Measurements from ENCODE around the gene ZNF583. TPM values are rescaled to one million over a fixed set of nuclear protein-coding genes. Genes with fewer than 3 reads are reported as not detected.

ZNF583 gene
- total RNA-seq, 2 donors from 2014 or later = 1.3 to 2.1 TPM

DNA sequence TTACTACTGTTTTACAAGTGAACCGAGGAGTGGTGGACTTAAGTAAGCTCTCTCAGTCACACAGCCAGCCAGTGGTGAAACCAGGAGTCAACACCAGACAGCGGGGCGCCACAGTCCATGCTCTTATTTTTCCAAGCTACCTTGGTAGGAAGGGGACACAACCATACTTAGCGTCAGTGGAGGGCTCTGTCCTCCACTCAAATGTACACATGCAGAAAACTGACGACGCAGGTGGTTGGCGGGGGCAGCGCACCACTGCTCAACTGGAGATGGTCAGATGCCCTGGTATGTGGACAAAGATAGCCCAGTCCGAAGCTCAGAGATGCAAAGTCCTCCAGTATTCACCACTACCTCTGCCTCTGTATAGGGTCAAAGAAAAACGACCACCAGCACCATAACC lies 72.0 kb downstream of the ZNF583 start:
- Histone ChIP-seq H3K9me3 (no peaks in the 10 kb centered on the region), H3K36me3 (no peaks in the 10 kb centered on the region), H3K4me3 (no peak overlapping the region)

More for the DNA sequence above, 72.0 kb downstream of the ZNF583 start:
- H3K4me1 ChIP-seq = no peaks in the 10 kb centered on the region
- no peak for TF ChIP-seq CTCF (IDR thresholded peaks at IDR 0.05)
- no peak for DNase-seq
- H3K27me3 ChIP-seq = no peaks in the 10 kb centered on the region
- H3K27ac ChIP-seq = no peak overlapping the region
- intact Hi-C loops (cut with DNase I) = no loop called here
- H3K9ac ChIP-seq (ENCODE audit: low read depth in 2 of 2, low read length in 2 of 2) = no peak overlapping the region

Other genes starting within 250 kb of the ZNF583 start
- not detected for gene GALP, start 228.3 kb upstream of the ZNF583 start, total RNA-seq
- gene ZSCAN5B, start 206.5 kb upstream of the ZNF583 start, total RNA-seq = not detected
- not detected for gene ZSCAN5C, start 202.1 kb upstream of the ZNF583 start, total RNA-seq
- gene EDDM13, start 131.6 kb upstream of the ZNF583 start, total RNA-seq = not detected
- gene ZSCAN5A, start 89.5 kb upstream of the ZNF583 start, total RNA-seq = 10 to 100 TPM in 1 of 2 donors, 1 to 10 TPM in 1; 9.8 to 12.1 TPM
- gene ZNF582, start 10.8 kb upstream of the ZNF583 start, total RNA-seq = 1 to 10 TPM; 1.1 to 1.4 TPM
- 1 to 10 TPM; 1.1 to 1.3 TPM for gene ZNF667, start 73.0 kb downstream of the ZNF583 start, total RNA-seq
- 1 to 10 TPM; 2.1 to 4.2 TPM for gene ZNF471, start 103.5 kb downstream of the ZNF583 start, total RNA-seq
- gene ZFP28, start 134.6 kb downstream of the ZNF583 start, total RNA-seq = 1 to 10 TPM; 1.5 to 2.1 TPM
- gene ZNF470, start 163.1 kb downstream of the ZNF583 start, total RNA-seq = 1 to 10 TPM; 1.8 to 2.5 TPM
- gene ZNF71, start 191.0 kb downstream of the ZNF583 start, total RNA-seq = 1 to 10 TPM; 2.6 to 3.9 TPM
- not detected for gene SMIM17, start 238.8 kb downstream of the ZNF583 start, total RNA-seq